ENCODE measurements around the gene CITED2.

CITED2 gene

GRCh38 chr6:139380611-139381010, 6.2 kb upstream of the CITED2 start:
- no peak for TF ChIP-seq CTCF (conservative IDR thresholded peaks at IDR 0.05)
- TF ChIP-seq ZFX (IDR thresholded peaks at IDR 0.05) = no peak
- H3K27ac ChIP-seq = no peak overlapping the region

DNA sequence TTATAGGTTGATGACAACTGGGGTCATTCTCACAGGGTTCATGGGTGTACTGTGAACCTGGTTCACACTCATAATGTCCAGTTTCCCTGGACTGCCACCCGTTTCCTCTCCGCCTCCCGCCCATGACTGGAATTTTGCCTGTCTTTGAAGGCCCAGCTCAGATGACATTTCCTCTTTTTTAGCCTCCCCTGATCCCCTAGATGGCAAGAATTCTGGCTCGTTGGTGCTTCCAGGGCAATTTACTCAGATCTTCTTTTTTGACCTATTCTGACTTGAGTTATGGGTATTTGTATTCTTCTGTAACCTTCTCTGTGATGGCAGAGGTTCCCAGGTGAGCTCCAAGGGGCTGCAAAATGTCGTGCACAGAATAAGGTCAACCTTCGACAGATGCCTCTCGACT, 5.7 kb upstream of the CITED2 start:
- no peak for TF ChIP-seq ZFX (IDR thresholded peaks at IDR 0.05)
- no peak for TF ChIP-seq CTCF (conservative IDR thresholded peaks at IDR 0.05)

GRCh38 chr6:139378882-139379341, 4.5 kb upstream of the CITED2 start:
- no peak overlapping the region for H3K27ac ChIP-seq
- TF ChIP-seq CTCF (conservative IDR thresholded peaks at IDR 0.05) = no peak
- no peak for TF ChIP-seq ZFX (IDR thresholded peaks at IDR 0.05)

More for the DNA sequence above, 5.7 kb upstream of the CITED2 start:
- H3K27ac ChIP-seq = no peak overlapping the region

- no peak overlapping the region for H3K27ac ChIP-seq
These were observed 3.8 kb upstream of the CITED2 start for GRCh38 chr6:139378226-139378625.

DNA sequence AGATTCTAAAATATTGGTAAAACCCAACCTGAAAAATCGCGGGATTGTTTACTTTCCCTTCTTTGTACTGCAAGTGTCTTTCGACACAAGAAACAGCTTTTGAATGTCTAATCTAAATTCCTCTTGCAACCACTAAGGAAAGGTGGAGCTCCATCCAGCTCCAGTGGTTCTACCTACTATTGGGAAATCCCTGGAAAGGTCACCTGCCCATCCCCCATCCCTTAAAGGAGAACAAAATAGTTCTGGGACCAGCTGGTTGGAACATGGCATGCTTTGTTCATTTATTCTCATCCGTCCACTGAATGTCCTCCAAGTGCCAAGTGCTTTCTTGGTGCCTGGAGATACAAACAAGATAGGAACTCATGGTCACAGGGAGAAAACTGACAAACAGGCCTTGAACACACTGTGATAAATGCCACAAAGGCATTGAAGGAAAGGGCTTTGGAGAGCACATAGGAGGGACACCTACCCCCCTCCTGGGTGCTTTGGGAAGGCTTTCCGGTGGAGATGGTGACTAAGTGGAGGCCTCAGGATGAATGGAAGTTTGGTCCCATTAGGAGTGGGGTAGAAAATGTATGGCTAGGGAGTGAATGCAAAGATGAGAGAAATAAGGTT, 2.3 kb upstream of the CITED2 start:
- TF ChIP-seq CTCF (conservative IDR thresholded peaks at IDR 0.05) = peak; percentile 15
- TF ChIP-seq ZFX (IDR thresholded peaks at IDR 0.05) = no peak
- peak overlapping the region; percentile 96 for H3K27ac ChIP-seq

More at GRCh38 chr6:139378226-139378625, 3.8 kb upstream of the CITED2 start:
- TF ChIP-seq CTCF (conservative IDR thresholded peaks at IDR 0.05) (no peak), ZFX (IDR thresholded peaks at IDR 0.05) (no peak)

DNA sequence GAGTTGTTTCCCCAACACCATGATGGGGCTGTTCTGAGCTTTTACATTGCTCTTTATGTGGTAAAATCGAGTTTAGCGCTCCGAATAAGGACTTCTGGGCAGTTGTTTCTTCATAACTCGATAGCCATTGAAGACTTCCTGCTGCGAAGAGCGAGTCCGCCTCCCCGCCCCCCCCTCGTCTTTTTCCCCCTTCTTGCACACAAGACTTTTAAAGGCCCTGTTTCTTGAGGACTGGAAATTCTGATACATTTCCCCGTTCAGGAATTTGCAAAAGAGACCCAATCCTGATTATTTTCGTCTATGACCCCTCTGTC, 1.5 kb upstream of the CITED2 start:
- TF ChIP-seq CTCF (conservative IDR thresholded peaks at IDR 0.05) (no peak), ZFX (IDR thresholded peaks at IDR 0.05) (no peak)
- H3K27ac ChIP-seq = peak overlapping the region; percentile 96

DNA sequence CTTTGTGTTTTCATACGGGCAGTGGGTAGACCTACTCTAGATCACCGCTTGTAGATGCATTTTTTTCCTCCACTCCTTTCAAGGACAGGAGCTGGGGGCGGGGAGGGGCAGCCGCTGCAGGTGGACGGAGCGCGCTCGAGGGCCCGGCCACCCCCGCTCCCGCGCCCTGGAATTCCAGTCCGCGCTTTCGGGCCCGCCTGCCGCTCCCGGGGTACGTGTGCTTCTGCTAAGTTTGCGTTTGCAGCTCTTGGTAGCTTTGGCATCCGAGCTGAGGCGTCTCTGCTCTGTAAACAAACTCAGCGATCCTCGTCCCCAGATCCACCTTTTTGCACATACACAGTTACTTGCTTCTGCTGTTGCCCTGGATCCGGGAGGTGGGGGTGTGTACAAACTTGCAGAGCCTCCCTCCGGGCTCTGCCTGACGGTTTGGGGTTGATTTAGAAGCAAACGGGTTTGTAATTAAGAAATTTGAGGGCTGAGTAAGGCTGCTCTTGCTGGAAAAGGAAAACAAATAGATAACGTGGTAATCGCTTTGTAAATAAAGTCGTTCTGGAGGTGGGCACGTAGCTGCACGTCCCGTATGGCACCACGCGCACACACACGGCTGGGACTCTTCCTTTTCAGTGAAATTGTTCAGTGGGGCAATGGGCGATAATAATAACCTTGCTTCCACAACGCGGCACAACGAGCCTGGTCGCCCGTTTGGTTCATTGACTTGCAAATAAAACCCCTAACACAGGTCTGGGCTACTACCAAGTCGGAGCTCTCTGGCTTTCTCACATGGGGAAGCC, 973 bp upstream of the CITED2 start:
- TF ChIP-seq ZFX (IDR thresholded peaks at IDR 0.05) (no peak), CTCF (conservative IDR thresholded peaks at IDR 0.05) (0 out of 2 replicates have a peak, but pooled peaks have one; percentile 4)
- peak overlapping the region; percentile 96 for H3K27ac ChIP-seq

Data from C4-2B (cell line).